WTC11 (cell line): ENCODE measurements around the gene PPM1K. TPM values are rescaled to one million over a fixed set of nuclear protein-coding genes. Genes with fewer than 3 reads are reported as not detected.

Source experiments
- ATAC-seq: fragments of 200-7000 bp; cut with Tn5 transposase; 2 replicates; pipeline ENCODE4 v1.10.0; 2021; ENCODE audit warnings: mild to moderate bottlenecking, moderate library complexity
- CTCF ChIA-PET: fragments of 300-600 bp; sonication (Branson Sonifier 250); formaldehyde crosslinking; loops from one replicate; lab custom pipeline; 2021; ENCODE audit warnings: antibody characterized with exemption; lab: Charles Lee
- POLR2A ChIA-PET: fragments of 350-600 bp; sonication (Branson Sonifier 250); formaldehyde crosslinking; loops from one replicate; lab custom pipeline; 2021; ENCODE audit warnings: antibody characterized with exemption; lab: Charles Lee
- DNase-seq: peaks from one replicate; pipeline ENCODE4 v3.0.0; 2021; ENCODE audit warnings: low spot score
- H3K27ac Mint-ChIP-seq: 2 replicates; pipeline ENCODE4 v1.8.0; 2021; ENCODE audit warnings: mixed read lengths
- H3K27me3 Mint-ChIP-seq: 2 replicates; pipeline ENCODE4 v1.8.0; 2021; ENCODE audit warnings: low read depth, mild to moderate bottlenecking, moderate library complexity, mixed read lengths
- H3K36me3 Mint-ChIP-seq: 2 replicates; pipeline ENCODE4 v1.8.0; 2021; ENCODE audit warnings: mixed read lengths
- H3K4me1 Mint-ChIP-seq: 2 replicates; pipeline ENCODE4 v1.8.0; 2022; ENCODE audit warnings: mixed read lengths
- H3K4me3 Mint-ChIP-seq: 2 replicates; pipeline ENCODE4 v1.8.0; 2021; ENCODE audit warnings: mild to moderate bottlenecking, moderate library complexity, mixed read lengths
- H3K9me3 Mint-ChIP-seq: 2 replicates; pipeline ENCODE4 v1.8.0; 2021; ENCODE audit warnings: mixed read lengths
- CTCF ChIP-seq: fragments of 200-600 bp; IDR thresholded peaks from 2 replicates; pipeline ENCODE4 v1.8.0; 2022; ENCODE audit warnings: antibody characterized with exemption
- EMX1 ChIP-seq: fragments of 250-450 bp; sonication (Bioruptor Pico); IDR thresholded peaks from 2 replicates; pipeline ENCODE4 v1.8.0; 2021; ENCODE audit warnings: mild to moderate bottlenecking
- FOXP1 ChIP-seq: sonication (generic); formaldehyde crosslinking; IDR thresholded peaks from 2 replicates; pipeline ENCODE4 v1.8.0; 2022; ENCODE audit warnings: missing genetic modification reagents, mild to moderate bottlenecking, moderate library complexity, borderline replicate concordance
- GABPB1 ChIP-seq: sonication (generic); formaldehyde crosslinking; IDR thresholded peaks from 2 replicates; pipeline ENCODE4 v1.8.1; 2023; ENCODE audit warnings: mild to moderate bottlenecking, missing genetic modification reagents
- GRHL2 ChIP-seq: fragments of 250-450 bp; sonication (Bioruptor Pico); IDR thresholded peaks from 2 replicates; pipeline ENCODE4 v1.8.0; 2022; ENCODE audit warnings: mild to moderate bottlenecking, moderate library complexity; ENCODE audit not compliant: insufficient replicate concordance, severe bottlenecking
- JAZF1 ChIP-seq: fragments of 250-450 bp; sonication (Bioruptor Pico); IDR thresholded peaks from 2 replicates; pipeline ENCODE4 v1.9.0; 2021; ENCODE audit warnings: moderate library complexity, mild to moderate bottlenecking, inconsistent platforms
- NFE2L1 ChIP-seq: sonication (generic); formaldehyde crosslinking; IDR thresholded peaks from 2 replicates; pipeline ENCODE4 v1.8.1; 2023; ENCODE audit warnings: missing genetic modification reagents
- NFYB ChIP-seq: sonication (generic); formaldehyde crosslinking; conservative IDR thresholded peaks from 2 replicates; pipeline ENCODE4 v1.8.0; 2022; ENCODE audit warnings: low read depth, missing genetic modification reagents
- NR1H2 ChIP-seq: sonication (generic); formaldehyde crosslinking; IDR thresholded peaks from 2 replicates; pipeline ENCODE4 v1.9.0; 2021; ENCODE audit warnings: mild to moderate bottlenecking, moderate library complexity, missing genetic modification reagents
- NR2C2 ChIP-seq: sonication (generic); formaldehyde crosslinking; IDR thresholded peaks from 2 replicates; pipeline ENCODE4 v1.8.0; 2022; ENCODE audit warnings: mild to moderate bottlenecking, missing genetic modification reagents
- NR3C1 ChIP-seq: sonication (generic); formaldehyde crosslinking; conservative IDR thresholded peaks from 2 replicates; pipeline ENCODE4 v1.8.1; 2023; ENCODE audit warnings: low read depth, mild to moderate bottlenecking, missing genetic modification reagents
- PREB ChIP-seq: sonication (generic); formaldehyde crosslinking; IDR thresholded peaks from 2 replicates; pipeline ENCODE4 v1.8.1; 2022; ENCODE audit warnings: mild to moderate bottlenecking, missing genetic modification reagents, moderate library complexity, borderline replicate concordance
- RELA ChIP-seq: sonication (generic); formaldehyde crosslinking; IDR thresholded peaks from 2 replicates; pipeline ENCODE4 v1.8.1; 2022; ENCODE audit warnings: missing genetic modification reagents, mild to moderate bottlenecking, borderline replicate concordance
- SMAD4 ChIP-seq: sonication (generic); formaldehyde crosslinking; IDR thresholded peaks from 2 replicates; pipeline ENCODE4 v1.8.0; 2022; ENCODE audit warnings: mild to moderate bottlenecking, missing genetic modification reagents
- TCF7 ChIP-seq: sonication (generic); formaldehyde crosslinking; IDR thresholded peaks from 2 replicates; pipeline ENCODE4 v1.8.0; 2022; ENCODE audit warnings: mild to moderate bottlenecking, low read depth, missing genetic modification reagents, moderate library complexity
- TEAD4 ChIP-seq: sonication (generic); formaldehyde crosslinking; IDR thresholded peaks from 2 replicates; pipeline ENCODE4 v1.8.0; 2022; ENCODE audit warnings: mild to moderate bottlenecking, missing genetic modification reagents
- USF1 ChIP-seq: sonication (generic); formaldehyde crosslinking; IDR thresholded peaks from 2 replicates; pipeline ENCODE4 v1.8.0; 2022; ENCODE audit warnings: mild to moderate bottlenecking, missing genetic modification reagents
- USF2 ChIP-seq: sonication (generic); formaldehyde crosslinking; IDR thresholded peaks from 2 replicates; pipeline ENCODE4 v1.8.1; 2023; ENCODE audit warnings: mild to moderate bottlenecking, missing genetic modification reagents, moderate library complexity
- ZNF121 ChIP-seq: sonication (generic); formaldehyde crosslinking; IDR thresholded peaks from 2 replicates; pipeline ENCODE4 v1.8.0; 2023; ENCODE audit warnings: missing genetic modification reagents
- ZNF219 ChIP-seq: sonication (generic); formaldehyde crosslinking; IDR thresholded peaks from 2 replicates; pipeline ENCODE4 v1.8.0; 2023; ENCODE audit warnings: missing genetic modification reagents, mild to moderate bottlenecking, borderline replicate concordance
- ZNF396 ChIP-seq: fragments of 250-450 bp; sonication (Bioruptor Pico); IDR thresholded peaks from 2 replicates; pipeline ENCODE4 v1.8.0; 2021; ENCODE audit warnings: mild to moderate bottlenecking, moderate library complexity, borderline replicate concordance
- ZNF416 ChIP-seq: fragments of 250-450 bp; sonication (Bioruptor Pico); IDR thresholded peaks from 2 replicates; pipeline ENCODE4 v1.9.0; 2021; ENCODE audit warnings: mild to moderate bottlenecking, inconsistent platforms
- ZSCAN18 ChIP-seq: fragments of 250-450 bp; sonication (Bioruptor Pico); IDR thresholded peaks from 2 replicates; pipeline ENCODE4 v2.1.2; 2022; ENCODE audit warnings: mild to moderate bottlenecking, moderate library complexity
- total RNA-seq: library from RNA; stranded (reverse); gene quantifications from 3 replicates; pipeline ENCODE4 v1.2.3, GENCODE V29; 2021

PPM1K gene
- total RNA-seq, 1 experiment from 2014 or later = 17.0 TPM

GRCh38 chr4:88286897-88287296 is 2.5 kb upstream of the PPM1K start (continued):
- TF ChIP-seq CTCF = no peak
- no peak for TF ChIP-seq GABPB1 (CRISPR knock-in tag)
- TF ChIP-seq JAZF1 (CRISPR knock-in tag) = no peak
- TF ChIP-seq ZSCAN18 (CRISPR knock-in tag) = no peak
- no peak for TF ChIP-seq ZNF396 (CRISPR knock-in tag)
- TF ChIP-seq TCF7 = no peak

- H3K36me3 Mint-ChIP-seq = no peaks in the 10 kb centered on the region
- H3K4me3 Mint-ChIP-seq = peak overlapping the region; percentile 99
- peak overlapping the region; percentile 43; the same call in 1 of the 2 replicates for H3K27ac Mint-ChIP-seq
- no peak for ATAC-seq
- no peaks in the 10 kb centered on the region for H3K9me3 Mint-ChIP-seq
- CTCF ChIA-PET = interaction anchor here (0.6 to 2.5 kb wide), 7 partner anchors 12 to 374 kb away, joined by 3 to 12 read pairs (median 4); partner anchors contain the start of gene HERC5
- no peak for TF ChIP-seq USF1 (CRISPR knock-in tag)
- TF ChIP-seq USF2 = no peak
- TF ChIP-seq GABPB1 (CRISPR knock-in tag) = no peak
- TF ChIP-seq RELA (CRISPR knock-in tag) = no peak
- no peak for TF ChIP-seq PREB (CRISPR knock-in tag)
- TF ChIP-seq NR1H2 (CRISPR knock-in tag) = no peak
- TF ChIP-seq ZNF416 (CRISPR knock-in tag) = no peak
- TF ChIP-seq TEAD4 (CRISPR knock-in tag) = no peak
- no peak for TF ChIP-seq SMAD4 (CRISPR knock-in tag)
- no peak for TF ChIP-seq ZNF121
- no peak for TF ChIP-seq FOXP1
- TF ChIP-seq NR2C2 (CRISPR knock-in tag) = no peak
- no peak for TF ChIP-seq NFE2L1 (CRISPR knock-in tag)
- no peak for TF ChIP-seq NR3C1 (CRISPR knock-in tag)
- TF ChIP-seq EMX1 = no peak
- TF ChIP-seq GRHL2 = no peak
- TF ChIP-seq NFYB = no peak
- no peak for TF ChIP-seq ZNF219 (CRISPR knock-in tag)
- TF ChIP-seq, all 79 proteins: peak for 0
- no peak for DNase-seq
- Mint-ChIP-seq H3K27me3 (peaks cover 34% of the 10 kb centered on the region), H3K4me1 (peaks cover 30% of the 10 kb centered on the region)
- POLR2A ChIA-PET = interaction anchor here (0.9 to 2.0 kb wide), 4 partner anchors 12 to 107 kb away, joined by 3 to 8 read pairs (median 3); partner anchors contain the start of gene HERC6
Observed at GRCh38 chr4:88285235-88285653, 883 bp upstream of the PPM1K start.
